Stomach (tissue), 4 donors: Measurements from ENCODE around the gene SNRNP48.

ENCODE experiments used
- CTCF ChIP-seq, 7 experiments: fragments of 450-650 bp in 4 of 7; fragments of 200-600 bp in 3 of 7; sonication (generic) in 3 of 7; IDR thresholded peaks; one replicate each; pipeline ENCODE4 v1.5.1; 2016 to 2019; ENCODE audit warnings: antibody characterized with exemption in 7 of 7, control low read depth in 2 of 7, mild to moderate bottlenecking in 1 of 7
- EP300 ChIP-seq: sonication (generic); formaldehyde crosslinking; IDR thresholded peaks from one replicate; pipeline ENCODE4 v1.6.1; 2017; ENCODE audit warnings: antibody characterized with exemption
- POLR2AphosphoS5 ChIP-seq, 3 donors: sonication (generic); formaldehyde crosslinking; IDR thresholded peaks; one replicate each; pipeline ENCODE4 v1.6.1; 2016; ENCODE audit warnings: antibody characterized with exemption in 3 of 3

DNA sequence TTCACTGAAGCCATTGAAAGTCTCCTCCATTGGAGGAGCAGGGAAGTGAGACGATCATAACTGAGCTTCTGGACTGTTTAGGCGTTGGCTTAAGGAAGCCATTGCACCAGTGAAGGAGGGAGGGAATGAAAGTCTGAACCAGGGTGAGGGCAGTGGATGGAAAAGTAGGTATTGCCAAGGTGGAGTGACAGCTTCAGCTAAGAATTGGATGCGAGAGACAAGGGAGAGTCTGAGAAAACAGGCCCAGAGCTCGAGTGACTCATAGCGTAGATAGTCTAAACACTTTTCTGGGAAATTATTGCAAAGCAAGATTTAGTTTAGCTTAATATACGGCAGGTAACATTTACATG lies 44.0 kb upstream of the SNRNP48 start:
- TF ChIP-seq CTCF (IDR thresholded peaks at IDR 0.05): no peak
- TF ChIP-seq EP300: no peak
- TF ChIP-seq POLR2AphosphoS5 (IDR thresholded peaks at IDR 0.05): no peak
